ENCODE data around the gene GJA3. TPM values are rescaled to one million over a fixed set of nuclear protein-coding genes. Genes with fewer than 3 reads are reported as not detected.

GJA3 gene
- total and polyA plus RNA-seq, 9 of the 15 experiments (the other 6 are each of a cell fraction or from before 2014, with no cell fraction given), result 0.03 to 0.13 (median 0.04) TPM; not detected in 4

GRCh38 chr13:20188667-20189553 lies 28.1 kb upstream of the GJA3 start:
- Histone ChIP-seq H3K9me1 (ENCODE audit: control insufficient read depth, insufficient read depth, low read length) (no peaks in the 10 kb centered on the region), H3K36me3 (ENCODE audit: control insufficient read depth, insufficient read depth, low read length) (no peaks in the 10 kb centered on the region), H3K4me2 (ENCODE audit: insufficient read depth, low read length) (peak overlapping the region; percentile 25; the same call in 1 of the 2 replicates), H3K27me3 (ENCODE audit: control insufficient read depth in 2 of 2, insufficient read depth in 2 of 2, low read length in 2 of 2) (peaks cover 15 to 25% of the 10 kb centered on the region in 2 experiments; a peak in 4 of 5 replicates), H3K9ac (ENCODE audit: insufficient read depth in 1 of 2, low read depth in 2 of 2, low read length in 2 of 2) (no peak overlapping the region), H3K4me1 (replicated peaks in 1 of 2; ENCODE audit: control insufficient read depth in 2 of 2, insufficient read depth in 2 of 2, low read length in 2 of 2) (peaks cover 4% of the 10 kb centered on the region in 2 experiments; a peak in 2 of 5 replicates), H3K4me3 (no peak overlapping the region), H3K27ac (ENCODE audit: extremely low read depth, low read depth, low read length) (no peak overlapping the region), H3K9me3 (replicated peaks; ENCODE audit: control insufficient read depth, insufficient read depth, low read depth, low read length) (no peaks in the 10 kb centered on the region), H4K20me1 (replicated peaks; ENCODE audit: control insufficient read depth, insufficient read depth, low read length) (no peaks in the 10 kb centered on the region), H3K79me2 (ENCODE audit: control insufficient read depth, insufficient read depth, low read length) (no peaks in the 10 kb centered on the region), H2AFZ (ENCODE audit: low read depth, low read length) (peak overlapping the region; percentile 74; the same call in 1 of the 2 replicates)
- WGBS (ENCODE audit: insufficient coverage, low coverage, missing lambda C conversion rate), result 31% methylated on average over 28 of the region's 28 CpGs
- CTCF ChIA-PET (ENCODE audit: low intra/inter-chr PET ratio), result no interaction called here
- intact Hi-C loops (cut with micrococcal nuclease), result no loop called here
- ATAC-seq (peak; percentile 94), DNase-seq (ENCODE audit: extremely low read depth in 1 of 4, low spot score in 3 of 4) (peak; percentile 15 to 48 (median 30)), FAIRE-seq (no peak)
- BruUV-seq (replicated peaks), result no TSS peak
- in situ Hi-C loops (cut with MboI), result no loop called here
- POLR2A ChIA-PET, result no interaction called here
- TF ChIP-seq LARP7 (IDR thresholded peaks at IDR 0.05) (no peak), XRCC3 (IDR thresholded peaks at IDR 0.05) (no peak), MAX (CRISPR knock-in tag; IDR thresholded peaks at IDR 0.05) (peak; percentile 54; the same call in 1 of the 2 replicates), SIN3A (IDR thresholded peaks at IDR 0.05; ENCODE audit: borderline replicate concordance in 2 of 2, control insufficient read depth in 1 of 2, low read depth in 2 of 2, low read length in 2 of 2) (no peak), STAT5B (CRISPR knock-in tag; IDR thresholded peaks at IDR 0.05) (no peak), NELFE (IDR thresholded peaks at IDR 0.05; ENCODE audit: insufficient read depth, insufficient read length) (no peak), ZNF316 (IDR thresholded peaks at IDR 0.05) (no peak), CSDE1 (IDR thresholded peaks at IDR 0.05) (no peak), FOSL1 (tag; conservative IDR thresholded peaks at IDR 0.05) (no peak), ZBTB17 (CRISPR knock-in tag; IDR thresholded peaks at IDR 0.05) (no peak), ZNF445 (CRISPR knock-in tag; IDR thresholded peaks at IDR 0.05; ENCODE audit: low read depth) (no peak), SMAD1 (IDR thresholded peaks at IDR 0.05; ENCODE audit: low read depth, low read length, partially characterized antibody) (no peak), MTA1 (IDR thresholded peaks at IDR 0.05; ENCODE audit: borderline replicate concordance) (no peak), HCFC1 (IDR thresholded peaks at IDR 0.05; ENCODE audit: low read depth, low read length) (0 out of 2 replicates have a peak, but pooled peaks have one; percentile 17), ZNF583 (CRISPR knock-in tag; IDR thresholded peaks at IDR 0.05) (no peak), PRPF4 (IDR thresholded peaks at IDR 0.05; ENCODE audit: insufficient read depth, low read depth, low read length, poor library complexity, severe bottlenecking) (no peak), CTBP1 (IDR thresholded peaks at IDR 0.05; ENCODE audit: borderline replicate concordance) (peak; percentile 20; the same call in 1 of the 2 replicates), NFATC3 (IDR thresholded peaks at IDR 0.05) (no peak), NCOA6 (IDR thresholded peaks at IDR 0.05) (no peak), ZNF436 (CRISPR knock-in tag; IDR thresholded peaks at IDR 0.05) (no peak), ZMIZ1 (IDR thresholded peaks at IDR 0.05; ENCODE audit: low read depth in 2 of 2, low read length in 2 of 2) (no peak)
